ENCODE measurements around the gene ACTL10. TPM values are rescaled to one million over a fixed set of nuclear protein-coding genes. Genes with fewer than 3 reads are reported as not detected.
"Not testable (repeated sequence)": the region's sequence is repeated elsewhere in the genome, so short reads cannot be mapped to it uniquely, and the experiment has no call there.

Gene ACTL10
- total RNA-seq, 1 donor from 2014 or later: 2.2 TPM

DNA sequence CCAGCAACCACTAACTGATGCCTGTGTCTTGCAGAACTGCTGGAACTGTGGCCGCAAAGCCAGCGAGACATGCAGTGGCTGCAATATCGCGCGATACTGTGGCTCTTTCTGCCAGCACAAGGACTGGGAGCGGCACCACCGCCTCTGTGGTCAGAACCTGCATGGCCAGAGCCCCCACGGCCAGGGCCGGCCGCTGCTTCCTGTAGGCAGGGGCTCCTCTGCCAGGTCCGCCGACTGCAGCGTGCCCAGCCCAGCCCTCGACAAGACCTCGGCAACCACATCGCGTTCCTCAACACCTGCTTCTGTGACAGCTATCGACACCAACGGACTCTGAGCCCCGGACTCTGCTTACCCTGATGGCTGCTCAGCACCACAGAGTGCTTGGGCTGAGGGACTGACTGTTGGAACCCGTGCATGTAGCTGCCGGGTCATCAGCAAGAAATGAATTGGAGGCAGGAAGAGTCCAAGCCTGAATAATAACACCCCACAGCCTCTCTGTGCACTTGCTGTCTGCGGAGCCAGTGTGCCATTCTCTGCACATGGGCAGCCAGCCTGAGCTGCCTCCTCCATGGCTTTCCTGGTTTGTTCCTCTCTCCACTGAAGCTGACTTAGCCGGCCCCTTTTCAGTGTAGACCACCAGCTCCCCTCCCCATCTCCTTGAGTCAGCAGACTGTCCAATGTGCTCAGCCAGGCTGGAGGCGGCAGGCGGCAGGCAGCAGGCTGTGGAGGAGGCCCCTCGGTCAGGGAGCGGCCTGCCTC is 22.3 kb upstream of the ACTL10 start:
- TF ChIP-seq, protein P1, sequence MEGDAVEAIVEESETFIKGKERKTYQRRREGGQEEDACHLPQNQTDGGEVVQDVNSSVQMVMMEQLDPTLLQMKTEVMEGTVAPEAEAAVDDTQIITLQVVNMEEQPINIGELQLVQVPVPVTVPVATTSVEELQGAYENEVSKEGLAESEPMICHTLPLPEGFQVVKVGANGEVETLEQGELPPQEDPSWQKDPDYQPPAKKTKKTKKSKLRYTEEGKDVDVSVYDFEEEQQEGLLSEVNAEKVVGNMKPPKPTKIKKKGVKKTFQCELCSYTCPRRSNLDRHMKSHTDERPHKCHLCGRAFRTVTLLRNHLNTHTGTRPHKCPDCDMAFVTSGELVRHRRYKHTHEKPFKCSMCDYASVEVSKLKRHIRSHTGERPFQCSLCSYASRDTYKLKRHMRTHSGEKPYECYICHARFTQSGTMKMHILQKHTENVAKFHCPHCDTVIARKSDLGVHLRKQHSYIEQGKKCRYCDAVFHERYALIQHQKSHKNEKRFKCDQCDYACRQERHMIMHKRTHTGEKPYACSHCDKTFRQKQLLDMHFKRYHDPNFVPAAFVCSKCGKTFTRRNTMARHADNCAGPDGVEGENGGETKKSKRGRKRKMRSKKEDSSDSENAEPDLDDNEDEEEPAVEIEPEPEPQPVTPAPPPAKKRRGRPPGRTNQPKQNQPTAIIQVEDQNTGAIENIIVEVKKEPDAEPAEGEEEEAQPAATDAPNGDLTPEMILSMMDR (conservative IDR thresholded peaks at IDR 0.05; ENCODE audit: low read depth, low read length): no peak
- no peak for DNase-seq (ENCODE audit: low read depth)
- H3K4me3 ChIP-seq (ENCODE audit: low read depth, low read length): no peak overlapping the region

DNA sequence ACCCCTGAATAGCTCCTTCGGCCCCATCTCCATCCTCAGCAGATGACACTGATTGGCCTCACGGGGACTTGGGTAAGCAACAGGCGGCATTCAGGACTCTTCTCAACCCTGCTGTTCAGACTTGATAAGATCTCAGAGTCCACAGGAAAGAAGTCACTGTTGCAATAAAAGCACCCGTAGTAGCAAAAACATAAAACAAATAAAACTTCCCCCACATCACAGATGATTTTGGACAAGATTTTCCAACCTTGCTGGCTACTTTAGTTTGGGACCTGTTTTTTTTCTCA is 21.7 kb upstream of the ACTL10 start:
- no peak overlapping the region for H3K4me3 ChIP-seq (ENCODE audit: low read depth, low read length)
- DNase-seq (ENCODE audit: low read depth): no peak
- TF ChIP-seq, protein P1 (conservative IDR thresholded peaks at IDR 0.05; ENCODE audit: low read depth, low read length): no peak

DNA sequence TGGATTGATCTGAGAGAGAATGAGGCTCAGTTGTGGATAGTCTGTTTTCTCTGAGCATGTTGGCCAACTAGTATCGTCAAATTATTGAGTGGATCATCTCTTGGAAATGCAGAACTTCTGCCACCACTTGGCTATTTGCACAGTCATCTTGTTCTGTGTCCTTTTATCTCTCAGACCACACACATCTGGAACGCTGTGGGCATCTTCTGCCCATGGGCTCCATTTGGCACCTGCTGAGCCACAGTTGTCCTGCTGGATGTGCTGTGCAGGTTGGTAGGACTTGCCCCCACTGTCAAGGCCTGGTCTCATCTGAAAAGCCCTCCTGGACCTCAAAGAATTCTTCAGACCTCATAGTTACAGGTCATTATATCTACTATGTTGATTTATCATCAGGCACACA is 21.3 kb upstream of the ACTL10 start:
- H3K4me3 ChIP-seq (ENCODE audit: low read depth, low read length): no peak overlapping the region
- TF ChIP-seq, protein P1 (conservative IDR thresholded peaks at IDR 0.05; ENCODE audit: low read depth, low read length): no peak
- DNase-seq (ENCODE audit: low read depth): no peak

DNA sequence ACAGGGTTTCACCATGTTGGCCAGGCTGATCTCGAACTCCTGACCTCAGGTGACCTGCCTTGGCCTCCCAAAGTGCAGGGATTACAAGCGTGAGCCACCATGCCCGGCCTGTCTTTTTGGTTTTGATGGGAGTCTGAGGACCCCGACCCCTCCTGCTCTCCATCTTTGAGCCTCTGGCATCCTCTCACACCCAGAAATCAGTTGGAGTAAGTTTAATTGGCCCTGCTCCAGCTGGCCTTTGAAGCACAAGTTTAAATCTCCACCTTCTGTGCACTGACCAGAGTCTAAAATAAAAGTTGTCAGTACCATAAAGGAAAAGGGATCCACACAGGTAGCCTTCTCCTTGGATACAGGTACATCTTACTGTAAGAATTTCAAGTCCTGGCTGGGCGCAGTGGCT is 20.6 kb upstream of the ACTL10 start:
- TF ChIP-seq, protein P1 (conservative IDR thresholded peaks at IDR 0.05; ENCODE audit: low read depth, low read length): no peak

DNA sequence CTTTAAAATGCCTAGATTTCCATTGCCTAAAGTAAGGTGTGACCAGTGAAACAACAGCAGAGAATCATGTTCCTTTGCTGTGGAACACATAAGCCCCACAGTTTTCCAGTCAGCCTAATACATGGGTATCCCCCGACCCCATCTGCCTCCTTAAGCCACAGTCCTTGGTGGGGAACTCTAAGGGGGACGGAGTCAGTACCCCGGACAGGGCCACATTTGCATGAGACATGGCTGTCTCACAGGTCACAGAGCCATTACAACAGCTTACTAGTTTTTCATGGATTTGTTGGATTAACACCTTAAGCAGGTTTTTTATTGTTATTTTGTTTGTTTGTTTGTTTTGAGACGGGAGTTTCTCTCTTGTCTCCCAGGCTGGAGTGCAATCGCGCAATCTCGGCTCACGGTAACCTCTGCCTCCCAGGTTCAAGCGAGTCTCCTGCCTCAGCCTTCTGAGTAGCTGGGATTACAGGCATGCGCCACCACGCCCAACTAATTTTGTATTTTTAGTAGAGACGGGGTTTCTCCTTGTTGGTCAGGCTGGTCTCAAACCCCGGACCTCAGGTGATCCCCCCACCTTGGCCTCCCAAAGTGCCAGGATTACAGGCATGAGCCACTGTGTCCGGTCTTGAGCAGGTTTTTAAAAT is 19.7 kb upstream of the ACTL10 start:
- H3K4me3 ChIP-seq (ENCODE audit: low read depth, low read length); DNase-seq (ENCODE audit: low read depth): not testable (repeated sequence)

More for the DNA sequence above, 20.6 kb upstream of the ACTL10 start:
- DNase-seq (ENCODE audit: low read depth): no peak
- no peak overlapping the region for H3K4me3 ChIP-seq (ENCODE audit: low read depth, low read length)

DNA sequence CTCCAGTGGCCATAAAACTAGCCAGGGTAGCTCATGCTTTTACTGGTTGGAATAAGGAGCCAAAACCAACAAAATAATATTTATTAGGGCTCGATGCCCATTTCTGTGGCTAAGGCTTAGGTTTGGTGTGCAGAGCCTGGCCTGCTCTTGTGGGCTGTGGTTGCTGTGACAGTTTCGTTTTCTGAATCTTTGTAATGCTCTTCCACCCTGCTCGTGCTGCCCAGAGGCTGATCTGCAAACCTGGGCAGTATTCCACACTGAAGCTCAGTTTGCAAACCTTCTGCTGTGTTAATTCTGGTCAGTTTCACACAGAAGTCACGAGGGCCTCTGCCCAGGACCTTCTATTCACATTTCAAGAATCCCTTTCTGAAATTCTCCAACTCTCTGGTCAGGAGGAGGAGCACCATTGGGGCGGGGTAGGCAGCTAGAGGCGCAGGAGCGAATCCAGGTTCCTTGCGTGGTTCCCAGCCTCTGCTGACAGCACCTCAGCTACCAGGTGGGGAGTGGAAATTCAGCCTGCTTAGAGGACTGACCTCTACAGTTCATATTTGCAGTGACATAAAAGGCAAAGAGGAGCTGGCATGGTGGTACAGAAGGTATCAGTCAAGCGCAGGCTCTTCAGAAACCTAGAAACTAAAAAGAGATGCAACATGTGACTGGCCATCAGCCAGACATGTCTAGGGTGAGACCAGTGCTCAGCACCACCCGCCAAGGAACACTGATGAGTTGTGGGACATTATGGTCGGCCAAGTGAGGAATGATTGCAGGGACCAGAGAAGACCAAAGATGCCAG is 18.9 kb upstream of the ACTL10 start:
- no peak for DNase-seq (ENCODE audit: low read depth)
- TF ChIP-seq, protein P1 (conservative IDR thresholded peaks at IDR 0.05; ENCODE audit: low read depth, low read length): no peak
- no peak overlapping the region for H3K4me3 ChIP-seq (ENCODE audit: low read depth, low read length)

DNA sequence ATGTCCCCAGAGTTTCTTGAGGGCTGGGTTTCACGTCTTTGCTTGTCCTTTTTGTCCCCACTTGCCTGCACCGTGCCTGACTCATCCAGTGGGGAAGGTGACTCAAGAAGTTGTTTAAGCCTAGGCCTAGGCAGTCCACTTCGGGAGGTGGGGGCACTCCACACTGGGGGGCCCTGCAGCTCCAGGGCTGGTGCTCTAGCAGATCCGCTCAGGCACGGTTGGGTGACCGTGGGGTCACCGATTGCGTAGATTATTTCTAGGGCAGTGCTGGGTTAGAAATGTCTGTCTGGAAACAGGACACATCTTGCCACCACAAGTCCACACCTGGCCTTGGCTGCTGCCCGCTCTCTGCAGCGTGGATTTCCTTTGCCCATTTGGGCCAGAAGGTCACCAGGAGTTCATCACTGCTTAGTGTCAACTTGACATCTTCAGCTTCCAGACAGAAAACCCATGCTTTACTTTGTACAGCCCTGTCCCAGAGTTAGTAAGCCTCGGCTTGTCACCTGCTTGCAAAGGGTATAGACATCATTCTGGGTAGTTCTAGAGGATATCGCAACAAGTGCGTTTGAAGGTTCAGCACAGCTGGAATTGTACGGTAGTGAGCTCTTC is 18.2 kb upstream of the ACTL10 start:
- DNase-seq (ENCODE audit: low read depth): no peak
- no peak overlapping the region for H3K4me3 ChIP-seq (ENCODE audit: low read depth, low read length)
- TF ChIP-seq, protein P1 (conservative IDR thresholded peaks at IDR 0.05; ENCODE audit: low read depth, low read length): no peak

Data from epithelial cell of proximal tubule (primary cell).